Loucy (cell line): ENCODE data around the gene NTRK1.

Experiments used
- H2AFZ ChIP-seq: fragments of 200-600 bp; sonication (generic); 2 replicates; pipeline ENCODE4 v1.6.0; 2016; ENCODE audit warnings: antibody characterized with exemption, mild to moderate bottlenecking, low read length, moderate library complexity
- H3F3A ChIP-seq: fragments of 200-600 bp; 2 replicates; pipeline ENCODE4 v1.6.0; 2016; ENCODE audit warnings: antibody characterized with exemption, low read depth, mild to moderate bottlenecking
- H3K27me3 ChIP-seq: fragments of 200-600 bp; sonication (generic); 2 replicates; pipeline ENCODE4 v1.6.1; 2014; ENCODE audit warnings: low read length, mild to moderate bottlenecking; ENCODE audit not compliant: insufficient read depth, poor library complexity, severe bottlenecking
- H3K36me3 ChIP-seq: fragments of 200-600 bp; sonication (generic); 2 replicates; pipeline ENCODE4 v1.6.1; 2016; ENCODE audit warnings: low read length; ENCODE audit not compliant: insufficient read depth
- H3K4me1 ChIP-seq: fragments of 200-600 bp; sonication (generic); 2 replicates; pipeline ENCODE4 v1.5.1; 2014; ENCODE audit warnings: low read length, mild to moderate bottlenecking; ENCODE audit not compliant: insufficient read depth, poor library complexity, severe bottlenecking
- H3K4me2 ChIP-seq: fragments of 200-600 bp; sonication (generic); 2 replicates; pipeline ENCODE4 v1.6.0; 2014; ENCODE audit warnings: antibody characterized with exemption, low read length, low read depth, mild to moderate bottlenecking; ENCODE audit not compliant: poor library complexity, severe bottlenecking
- H3K4me3 ChIP-seq: fragments of 200-600 bp; sonication (generic); 2 replicates; pipeline ENCODE4 v1.5.1; 2014; ENCODE audit warnings: low read length, mild to moderate bottlenecking, mixed read lengths; ENCODE audit not compliant: poor library complexity, severe bottlenecking
- H3K79me2 ChIP-seq: fragments of 200-600 bp; sonication (generic); 2 replicates; pipeline ENCODE4 v1.6.1; 2014; ENCODE audit warnings: low read length; ENCODE audit not compliant: insufficient read depth
- H3K9ac ChIP-seq: fragments of 200-600 bp; sonication (generic); 2 replicates; pipeline ENCODE4 v1.6.0; 2014; ENCODE audit warnings: mild to moderate bottlenecking, low read depth, low read length, moderate library complexity; ENCODE audit not compliant: poor library complexity, severe bottlenecking
- H3K9me2 ChIP-seq: fragments of 200-600 bp; sonication (generic); replicated peaks from 2 replicates; pipeline ENCODE4 v1.6.1; 2016; ENCODE audit warnings: low read depth, low read length, mixed read lengths
- H3K9me3 ChIP-seq: fragments of 200-600 bp; sonication (generic); 2 replicates; pipeline ENCODE4 v1.6.1; 2014; ENCODE audit warnings: mild to moderate bottlenecking, antibody characterized with exemption, low read length, low read depth; ENCODE audit not compliant: insufficient read depth
- H4K20me1 ChIP-seq: fragments of 200-600 bp; sonication (generic); 2 replicates; pipeline ENCODE4 v1.6.0; 2014; ENCODE audit warnings: antibody characterized with exemption, low read length, mild to moderate bottlenecking; ENCODE audit not compliant: insufficient read depth, poor library complexity, severe bottlenecking
- CTCF ChIP-seq: fragments of 200-600 bp; sonication (generic); conservative IDR thresholded peaks from 2 replicates; pipeline ENCODE4 v1.5.1; 2014; ENCODE audit warnings: mild to moderate bottlenecking, antibody characterized with exemption, low read length
- EZH2phosphoT487 ChIP-seq: fragments of 200-600 bp; IDR thresholded peaks from 2 replicates; pipeline ENCODE4 v1.6.1; 2018; ENCODE audit warnings: antibody characterized with exemption, mild to moderate bottlenecking, moderate library complexity, borderline replicate concordance

Gene NTRK1

GRCh38 chr1:156922986-156923669, 62.5 kb downstream of the NTRK1 start:
- TF ChIP-seq CTCF: no peak
- TF ChIP-seq EZH2phosphoT487: no peak
- H4K20me1 ChIP-seq: no peaks in the 10 kb centered on the region
- no peaks in the 10 kb centered on the region for H3F3A ChIP-seq
- H3K4me1 ChIP-seq: peaks cover 9% of the 10 kb centered on the region
- H3K27me3 ChIP-seq: peaks cover 31% of the 10 kb centered on the region
- H3K4me3 ChIP-seq: no peak overlapping the region
- no peak overlapping the region for H2AFZ ChIP-seq
- H3K9ac ChIP-seq: no peak overlapping the region
- H3K4me2 ChIP-seq: no peak overlapping the region
- no peaks in the 10 kb centered on the region for H3K9me3 ChIP-seq
- no peaks in the 10 kb centered on the region for H3K9me2 ChIP-seq
- no peaks in the 10 kb centered on the region for H3K36me3 ChIP-seq
- no peaks in the 10 kb centered on the region for H3K79me2 ChIP-seq

- H3F3A ChIP-seq: no peaks in the 10 kb centered on the region
- peaks cover 9% of the 10 kb centered on the region for H3K4me1 ChIP-seq
- H3K79me2 ChIP-seq: no peaks in the 10 kb centered on the region
- H3K27me3 ChIP-seq: peaks cover 31% of the 10 kb centered on the region
- H3K36me3 ChIP-seq: no peaks in the 10 kb centered on the region
- H3K9me2 ChIP-seq: no peaks in the 10 kb centered on the region
- no peak overlapping the region for H3K4me2 ChIP-seq
- no peaks in the 10 kb centered on the region for H3K9me3 ChIP-seq
- H4K20me1 ChIP-seq: no peaks in the 10 kb centered on the region
- TF ChIP-seq EZH2phosphoT487 (no peak), CTCF (no peak)
- no peak overlapping the region for H2AFZ ChIP-seq
- no peak overlapping the region for H3K4me3 ChIP-seq
- no peak overlapping the region for H3K9ac ChIP-seq
These were observed 63.2 kb downstream of the NTRK1 start for GRCh38 chr1:156923670-156924477.

- Histone ChIP-seq H3F3A (no peaks in the 10 kb centered on the region), H3K4me1 (peaks cover 9% of the 10 kb centered on the region), H2AFZ (no peak overlapping the region), H3K9ac (no peak overlapping the region), H4K20me1 (no peaks in the 10 kb centered on the region), H3K9me2 (no peaks in the 10 kb centered on the region), H3K36me3 (no peaks in the 10 kb centered on the region), H3K4me2 (no peak overlapping the region), H3K27me3 (peaks cover 31% of the 10 kb centered on the region), H3K79me2 (no peaks in the 10 kb centered on the region), H3K4me3 (no peak overlapping the region), H3K9me3 (no peaks in the 10 kb centered on the region)
- TF ChIP-seq CTCF (no peak), EZH2phosphoT487 (no peak)
These were observed 64.0 kb downstream of the NTRK1 start for GRCh38 chr1:156924478-156925153.
